H1 (cell line): ENCODE results near the gene INSM2. TPM values are rescaled to one million over a fixed set of nuclear protein-coding genes. Genes with fewer than 3 reads are reported as not detected.

ENCODE experiments used
- EZH2 ChIP-seq: fragments of 200-600 bp; sonication (generic); IDR thresholded peaks from 2 replicates; pipeline ENCODE4 v1.7.1; 2012; ENCODE audit warnings: low read depth, mild to moderate bottlenecking, moderate library complexity, low read length, inconsistent platforms; ENCODE audit not compliant: severe bottlenecking
- KDM4A ChIP-seq: IDR thresholded peaks from one replicate; pipeline ENCODE4 v1.7.1; 2012; ENCODE audit warnings: low read depth, mild to moderate bottlenecking, moderate library complexity, low read length, inconsistent platforms; ENCODE audit not compliant: severe bottlenecking
- TCF12 ChIP-seq: IDR thresholded peaks from 2 replicates; pipeline ENCODE4 v1.6.1; 2011; ENCODE audit warnings: low read depth, mild to moderate bottlenecking, low read length
- polyA plus RNA-seq, 7 experiments: library from polyadenylated mRNA; depleted of rRNA in 3 of 7; stranded (reverse) in 5 of 7; unstranded in 2 of 7; fragments of >200 nt in 5 of 7; fragments of 200-250 nt in 2 of 7; gene quantifications; 1 replicate in 5 of 7; 2 replicates in 1 of 7; 4 replicates in 1 of 7; pipeline versions ENCODE4 v1.2.1 to v1.2.3, GENCODE V29; 2011 to 2013; ENCODE audit warnings: missing spikeins in 2 of 7, mixed read lengths in 2 of 7
- total RNA-seq: library from RNA; stranded (reverse); fragmentation: NEBNext Ultra II Directional; extraction: Animal tissue kit (Norgen Biotek cat#: 25700); gene quantifications from 2 replicates; pipeline ENCODE4 v1.2.1, GENCODE V29; 2021
- TF ChIP-seq, protein P1 (sequence below): IDR thresholded peaks from 2 replicates; pipeline ENCODE4 v1.6.1; 2012; ENCODE audit warnings: inconsistent platforms

INSM2 gene
- total and polyA plus RNA-seq, 2 of the 8 experiments (the other 6 are each of a cell fraction or from before 2014, with no cell fraction given) = not detected

DNA sequence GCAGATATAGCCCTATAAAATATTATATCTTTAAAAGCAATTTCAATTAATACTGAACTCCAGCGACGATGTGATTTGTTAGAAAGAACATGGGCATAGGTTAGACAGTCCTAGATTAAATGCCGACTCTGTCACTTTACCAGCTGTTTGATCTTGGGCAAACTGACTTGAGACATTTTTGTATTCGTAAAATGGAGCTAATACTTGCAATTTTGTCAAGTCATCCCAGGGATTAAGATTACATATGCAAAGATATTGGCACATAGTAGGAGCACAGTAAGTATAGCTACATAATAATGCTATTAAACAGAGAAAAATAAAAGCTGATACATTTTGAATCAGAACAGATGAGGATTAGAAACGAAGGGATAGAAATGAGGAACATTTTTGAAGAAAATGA is 9.0 kb downstream of the INSM2 start (continued):
- TF ChIP-seq, protein P1, sequence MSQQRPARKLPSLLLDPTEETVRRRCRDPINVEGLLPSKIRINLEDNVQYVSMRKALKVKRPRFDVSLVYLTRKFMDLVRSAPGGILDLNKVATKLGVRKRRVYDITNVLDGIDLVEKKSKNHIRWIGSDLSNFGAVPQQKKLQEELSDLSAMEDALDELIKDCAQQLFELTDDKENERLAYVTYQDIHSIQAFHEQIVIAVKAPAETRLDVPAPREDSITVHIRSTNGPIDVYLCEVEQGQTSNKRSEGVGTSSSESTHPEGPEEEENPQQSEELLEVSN = no peak
- TF ChIP-seq EZH2 (no peak), KDM4A (no peak), TCF12 (no peak)
